Measurements from ENCODE around the gene TMEM135.
"Not testable (repeated sequence)": the region's sequence is repeated elsewhere in the genome, so short reads cannot be mapped to it uniquely, and the experiment has no call there.

Gene TMEM135

GRCh38 chr11:87150936-87151335 is 113.2 kb downstream of the TMEM135 start:
- no peaks in the 10 kb centered on the region for H3K9me3 ChIP-seq (ENCODE audit: control insufficient read depth in 2 of 2, low read length in 2 of 2)
- no peak overlapping the region for H3K9ac ChIP-seq (ENCODE audit: low read depth in 1 of 2, low read length in 2 of 2)
- no peak overlapping the region for H3K4me3 ChIP-seq (ENCODE audit: low read length in 2 of 2)
- H3K27me3 ChIP-seq (ENCODE audit: control insufficient read depth in 2 of 2, insufficient read depth in 2 of 2, low read length in 2 of 2), result no peaks in the 10 kb centered on the region
- H3K4me1 ChIP-seq (ENCODE audit: control insufficient read depth in 2 of 2, insufficient read depth in 2 of 2, low read length in 2 of 2), result no peaks in the 10 kb centered on the region
- H3K27ac ChIP-seq (ENCODE audit: low read depth in 2 of 2, low read length in 2 of 2), result no peak overlapping the region
- H3K36me3 ChIP-seq (ENCODE audit: control insufficient read depth in 2 of 2, insufficient read depth in 2 of 2, low read length in 2 of 2), result no peaks in the 10 kb centered on the region

DNA sequence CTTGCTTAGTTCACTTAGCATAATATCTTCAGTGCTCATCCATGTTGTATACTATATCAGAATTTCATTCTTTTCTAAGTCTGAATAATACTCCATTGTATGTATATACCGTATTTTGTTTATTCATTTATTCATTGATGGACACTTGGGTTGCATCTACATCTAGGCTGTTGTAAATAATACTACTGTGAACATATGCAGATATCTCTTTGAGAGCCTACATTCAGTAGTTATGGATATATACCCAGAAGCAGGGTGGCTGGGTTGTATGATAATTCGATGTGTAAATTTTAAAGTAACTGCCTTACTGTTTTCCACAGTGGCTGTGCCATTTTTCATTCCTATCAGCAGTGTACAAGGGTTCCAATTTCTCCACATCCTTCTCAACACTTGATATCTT is 116.5 kb downstream of the TMEM135 start:
- Histone ChIP-seq H3K9ac (ENCODE audit: low read depth in 1 of 2, low read length in 2 of 2) (no peak overlapping the region), H3K36me3 (ENCODE audit: control insufficient read depth in 2 of 2, insufficient read depth in 2 of 2, low read length in 2 of 2) (no peaks in the 10 kb centered on the region), H3K4me1 (ENCODE audit: control insufficient read depth in 2 of 2, insufficient read depth in 2 of 2, low read length in 2 of 2) (no peaks in the 10 kb centered on the region), H3K4me3 (ENCODE audit: low read length in 2 of 2) (no peak overlapping the region), H3K27ac (ENCODE audit: low read depth in 2 of 2, low read length in 2 of 2) (no peak overlapping the region), H3K27me3 (ENCODE audit: control insufficient read depth in 2 of 2, insufficient read depth in 2 of 2, low read length in 2 of 2) (no peaks in the 10 kb centered on the region), H3K9me3 (ENCODE audit: control insufficient read depth in 2 of 2, low read length in 2 of 2) (no peaks in the 10 kb centered on the region)

DNA sequence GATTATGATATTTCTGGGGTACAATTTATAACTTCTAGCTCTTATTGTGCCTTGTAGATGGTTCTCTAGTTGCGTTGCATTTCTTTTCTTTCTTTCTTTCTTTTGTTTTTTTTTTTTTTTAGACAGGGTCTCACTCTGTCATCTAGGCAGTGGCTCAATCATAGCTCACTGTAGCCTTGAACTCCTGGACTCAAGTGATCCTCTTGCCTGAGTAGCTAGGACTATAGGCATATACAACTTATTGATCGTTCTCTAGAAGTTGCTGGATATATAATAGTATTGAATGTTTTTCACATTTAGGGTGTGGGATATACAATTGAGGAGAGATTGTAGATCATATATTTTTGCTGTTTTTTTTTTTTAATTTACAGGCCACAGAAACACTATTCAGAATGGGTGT is 119.2 kb downstream of the TMEM135 start:
- H3K9me3 ChIP-seq (ENCODE audit: control insufficient read depth in 2 of 2, low read length in 2 of 2), result no peaks in the 10 kb centered on the region
- no peak overlapping the region for H3K27ac ChIP-seq (ENCODE audit: low read depth in 2 of 2, low read length in 2 of 2)
- no peak overlapping the region for H3K4me3 ChIP-seq (ENCODE audit: low read length in 2 of 2)
- no peaks in the 10 kb centered on the region for H3K36me3 ChIP-seq (ENCODE audit: control insufficient read depth in 2 of 2, insufficient read depth in 2 of 2, low read length in 2 of 2)
- H3K9ac ChIP-seq (ENCODE audit: low read depth in 1 of 2, low read length in 2 of 2), result no peak overlapping the region
- H3K4me1 ChIP-seq (ENCODE audit: control insufficient read depth in 2 of 2, insufficient read depth in 2 of 2, low read length in 2 of 2), result no peaks in the 10 kb centered on the region
- no peaks in the 10 kb centered on the region for H3K27me3 ChIP-seq (ENCODE audit: control insufficient read depth in 2 of 2, insufficient read depth in 2 of 2, low read length in 2 of 2)

DNA sequence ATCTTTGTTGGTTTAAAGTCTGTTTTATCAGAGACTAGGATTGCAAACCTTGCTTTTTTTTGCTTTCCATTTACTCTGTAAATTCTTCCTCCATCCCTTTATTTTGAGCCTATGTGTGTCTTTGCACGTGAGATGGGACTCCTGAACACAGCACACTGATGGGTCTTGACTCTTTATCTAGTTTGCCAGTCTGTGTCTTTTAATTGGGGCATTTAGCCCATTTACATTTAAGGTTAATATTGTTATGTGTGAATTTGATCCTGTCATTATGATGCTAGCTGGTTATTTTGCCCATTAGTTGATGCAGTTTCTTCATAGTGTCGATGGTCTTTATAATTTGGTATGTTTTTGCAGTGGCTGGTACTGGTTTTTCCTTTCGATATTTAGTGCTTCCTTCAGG is 131.3 kb downstream of the TMEM135 start:
- H3K27ac ChIP-seq (ENCODE audit: low read depth in 2 of 2, low read length in 2 of 2); H3K27me3 ChIP-seq (ENCODE audit: control insufficient read depth in 2 of 2, insufficient read depth in 2 of 2, low read length in 2 of 2); H3K4me3 ChIP-seq (ENCODE audit: low read length in 2 of 2); H3K4me1 ChIP-seq (ENCODE audit: control insufficient read depth in 2 of 2, insufficient read depth in 2 of 2, low read length in 2 of 2); H3K9me3 ChIP-seq (ENCODE audit: control insufficient read depth in 2 of 2, low read length in 2 of 2); H3K36me3 ChIP-seq (ENCODE audit: control insufficient read depth in 2 of 2, insufficient read depth in 2 of 2, low read length in 2 of 2); H3K9ac ChIP-seq (ENCODE audit: low read depth in 1 of 2, low read length in 2 of 2): not testable (repeated sequence)

DNA sequence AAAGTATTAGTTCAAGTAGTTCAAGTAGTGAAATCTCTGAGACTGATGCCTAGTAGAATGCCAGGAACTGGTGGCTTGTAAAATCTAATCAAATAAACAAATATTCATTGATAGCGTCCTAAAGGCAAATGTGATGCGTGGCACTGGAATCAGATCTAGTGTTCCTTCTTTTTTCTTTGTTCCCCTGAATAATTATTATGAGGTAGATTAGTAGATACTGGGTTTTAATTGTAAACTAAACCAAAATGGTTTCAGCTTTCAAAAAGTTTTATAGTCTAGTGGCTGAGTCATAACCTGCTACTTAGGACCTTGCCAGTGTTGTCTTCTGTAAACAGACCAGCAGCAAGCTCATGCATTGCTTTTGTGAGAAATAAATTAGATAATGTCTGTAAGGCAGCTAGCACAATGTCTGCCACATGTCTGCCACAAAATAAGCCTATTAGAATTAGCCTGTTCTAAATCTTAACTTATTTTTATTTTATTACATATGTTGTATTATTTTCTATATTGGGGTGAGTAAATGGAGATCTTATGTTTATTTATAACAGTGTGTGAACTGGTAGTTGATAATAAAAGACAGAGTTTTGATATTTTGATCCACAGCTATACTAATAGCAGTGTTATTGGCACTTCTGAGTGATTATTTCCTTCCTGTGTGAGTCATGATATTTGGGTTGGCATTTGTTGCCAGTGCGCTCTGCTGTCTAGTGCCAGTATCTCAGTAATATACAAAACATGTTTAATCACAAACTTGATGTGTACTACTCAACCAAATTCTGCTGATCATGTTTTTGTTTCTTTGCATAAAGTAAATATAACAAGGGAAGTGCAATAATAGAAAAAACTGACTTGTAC is 135.7 kb downstream of the TMEM135 start:
- Histone ChIP-seq H3K4me3 (ENCODE audit: low read length in 2 of 2) (no peak overlapping the region), H3K9ac (ENCODE audit: low read depth in 1 of 2, low read length in 2 of 2) (no peak overlapping the region), H3K4me1 (ENCODE audit: control insufficient read depth in 2 of 2, insufficient read depth in 2 of 2, low read length in 2 of 2) (peaks cover 0 to 2% of the 10 kb centered on the region in 2 donors), H3K9me3 (ENCODE audit: control insufficient read depth in 2 of 2, low read length in 2 of 2) (no peaks in the 10 kb centered on the region), H3K27me3 (ENCODE audit: control insufficient read depth in 2 of 2, insufficient read depth in 2 of 2, low read length in 2 of 2) (no peaks in the 10 kb centered on the region), H3K36me3 (ENCODE audit: control insufficient read depth in 2 of 2, insufficient read depth in 2 of 2, low read length in 2 of 2) (no peaks in the 10 kb centered on the region), H3K27ac (ENCODE audit: low read depth in 2 of 2, low read length in 2 of 2) (no peak overlapping the region)

DNA sequence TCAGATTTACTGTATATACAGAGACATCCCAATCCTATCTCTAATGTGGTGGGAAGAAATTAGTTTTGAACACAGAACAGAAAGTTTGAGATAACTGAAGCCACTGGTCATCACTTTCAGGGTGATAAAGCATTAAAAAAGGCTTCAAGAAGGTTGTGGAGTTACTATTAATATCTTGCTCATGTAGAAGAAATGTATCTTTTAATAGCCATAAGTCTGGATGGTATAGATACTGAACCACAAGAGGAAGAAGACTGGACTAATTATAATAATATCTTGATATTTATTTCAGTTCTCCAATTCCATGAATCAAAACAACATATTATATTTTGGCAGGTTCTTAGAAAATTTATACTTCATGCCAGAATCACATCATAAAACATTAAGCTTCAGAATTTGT is 137.1 kb downstream of the TMEM135 start:
- no peak overlapping the region for H3K4me3 ChIP-seq (ENCODE audit: low read length in 2 of 2)
- H3K9ac ChIP-seq (ENCODE audit: low read depth in 1 of 2, low read length in 2 of 2), result no peak overlapping the region
- no peaks in the 10 kb centered on the region for H3K36me3 ChIP-seq (ENCODE audit: control insufficient read depth in 2 of 2, insufficient read depth in 2 of 2, low read length in 2 of 2)
- H3K4me1 ChIP-seq (ENCODE audit: control insufficient read depth in 2 of 2, insufficient read depth in 2 of 2, low read length in 2 of 2), result peaks cover 0 to 2% of the 10 kb centered on the region in 2 donors
- no peak overlapping the region for H3K27ac ChIP-seq (ENCODE audit: low read depth in 2 of 2, low read length in 2 of 2)
- no peaks in the 10 kb centered on the region for H3K27me3 ChIP-seq (ENCODE audit: control insufficient read depth in 2 of 2, insufficient read depth in 2 of 2, low read length in 2 of 2)
- no peaks in the 10 kb centered on the region for H3K9me3 ChIP-seq (ENCODE audit: control insufficient read depth in 2 of 2, low read length in 2 of 2)

DNA sequence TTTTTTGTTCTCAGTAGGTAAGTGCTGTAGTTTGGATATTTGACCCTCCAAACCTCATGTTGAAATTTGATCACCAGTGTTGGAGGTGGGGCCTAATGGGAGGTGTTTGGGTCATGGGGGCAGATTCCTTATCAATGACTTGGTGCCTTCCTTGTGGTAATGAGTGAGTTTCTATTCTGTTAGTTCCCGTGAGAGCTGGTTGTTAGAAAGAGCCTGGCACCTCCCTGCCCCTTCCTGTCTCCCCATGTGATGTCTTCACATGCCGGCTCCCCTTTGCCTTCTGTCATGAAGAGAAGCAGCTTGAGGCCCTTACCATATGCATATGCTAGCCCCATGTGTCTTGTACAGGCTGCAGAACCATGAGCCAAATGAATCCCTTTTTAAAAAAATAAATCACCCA is 138.3 kb downstream of the TMEM135 start:
- Histone ChIP-seq H3K27me3 (ENCODE audit: control insufficient read depth in 2 of 2, insufficient read depth in 2 of 2, low read length in 2 of 2) (no peaks in the 10 kb centered on the region), H3K36me3 (ENCODE audit: control insufficient read depth in 2 of 2, insufficient read depth in 2 of 2, low read length in 2 of 2) (no peaks in the 10 kb centered on the region), H3K9ac (ENCODE audit: low read depth in 1 of 2, low read length in 2 of 2) (no peak overlapping the region), H3K27ac (ENCODE audit: low read depth in 2 of 2, low read length in 2 of 2) (no peak overlapping the region), H3K4me3 (ENCODE audit: low read length in 2 of 2) (no peak overlapping the region), H3K9me3 (ENCODE audit: control insufficient read depth in 2 of 2, low read length in 2 of 2) (no peaks in the 10 kb centered on the region), H3K4me1 (ENCODE audit: control insufficient read depth in 2 of 2, insufficient read depth in 2 of 2, low read length in 2 of 2) (peaks cover 0 to 2% of the 10 kb centered on the region in 2 donors)

DNA sequence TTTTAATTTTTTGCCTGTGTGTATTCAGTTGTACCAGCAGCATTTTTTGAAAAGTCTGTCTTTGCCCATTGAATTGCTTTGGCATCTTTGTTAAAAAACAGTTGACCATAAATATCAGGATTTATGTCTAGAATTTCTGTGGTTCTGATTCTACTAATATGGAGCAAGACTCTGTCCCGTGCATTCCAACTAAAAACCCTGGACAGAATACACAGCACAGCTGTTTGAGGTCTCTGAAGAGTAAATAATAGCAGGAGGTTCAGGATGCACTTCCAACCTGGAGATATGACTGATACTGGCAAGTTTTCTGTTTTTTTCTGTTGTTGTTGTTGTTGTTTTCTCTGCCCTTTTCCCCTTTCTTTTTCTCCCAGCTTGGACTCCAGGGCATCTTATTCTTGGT is 141.9 kb downstream of the TMEM135 start:
- Histone ChIP-seq H3K36me3 (ENCODE audit: control insufficient read depth in 2 of 2, insufficient read depth in 2 of 2, low read length in 2 of 2) (no peaks in the 10 kb centered on the region), H3K9ac (ENCODE audit: low read depth in 1 of 2, low read length in 2 of 2) (no peak overlapping the region), H3K27me3 (ENCODE audit: control insufficient read depth in 2 of 2, insufficient read depth in 2 of 2, low read length in 2 of 2) (no peaks in the 10 kb centered on the region), H3K27ac (ENCODE audit: low read depth in 2 of 2, low read length in 2 of 2) (no peak overlapping the region), H3K9me3 (ENCODE audit: control insufficient read depth in 2 of 2, low read length in 2 of 2) (no peaks in the 10 kb centered on the region), H3K4me1 (ENCODE audit: control insufficient read depth in 2 of 2, insufficient read depth in 2 of 2, low read length in 2 of 2) (no peaks in the 10 kb centered on the region), H3K4me3 (ENCODE audit: low read length in 2 of 2) (no peak overlapping the region)

DNA sequence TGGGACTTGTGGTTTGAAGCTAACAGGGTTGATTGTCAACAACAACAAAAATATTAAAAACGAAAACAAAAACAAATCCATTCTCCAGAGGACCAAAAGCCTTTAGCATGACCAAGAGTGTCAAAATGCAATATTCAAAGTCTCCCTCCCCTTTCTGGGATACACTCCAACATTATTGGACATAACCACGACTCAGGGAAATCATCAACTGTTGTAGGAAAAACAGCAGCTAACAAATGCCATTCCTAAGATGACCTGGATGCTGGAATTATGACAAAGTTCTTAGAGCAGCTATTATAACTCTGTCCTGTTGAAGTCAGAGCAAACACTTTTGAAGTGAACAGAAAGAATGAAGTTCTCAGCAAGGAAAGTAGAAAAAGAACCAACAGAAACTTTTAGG is 143.0 kb downstream of the TMEM135 start:
- Histone ChIP-seq H3K36me3 (ENCODE audit: control insufficient read depth in 2 of 2, insufficient read depth in 2 of 2, low read length in 2 of 2) (no peaks in the 10 kb centered on the region), H3K4me3 (ENCODE audit: low read length in 2 of 2) (no peak overlapping the region), H3K27me3 (ENCODE audit: control insufficient read depth in 2 of 2, insufficient read depth in 2 of 2, low read length in 2 of 2) (no peaks in the 10 kb centered on the region), H3K9ac (ENCODE audit: low read depth in 1 of 2, low read length in 2 of 2) (no peak overlapping the region), H3K4me1 (ENCODE audit: control insufficient read depth in 2 of 2, insufficient read depth in 2 of 2, low read length in 2 of 2) (no peaks in the 10 kb centered on the region), H3K9me3 (ENCODE audit: control insufficient read depth in 2 of 2, low read length in 2 of 2) (no peaks in the 10 kb centered on the region), H3K27ac (ENCODE audit: low read depth in 2 of 2, low read length in 2 of 2) (no peak overlapping the region)

DNA sequence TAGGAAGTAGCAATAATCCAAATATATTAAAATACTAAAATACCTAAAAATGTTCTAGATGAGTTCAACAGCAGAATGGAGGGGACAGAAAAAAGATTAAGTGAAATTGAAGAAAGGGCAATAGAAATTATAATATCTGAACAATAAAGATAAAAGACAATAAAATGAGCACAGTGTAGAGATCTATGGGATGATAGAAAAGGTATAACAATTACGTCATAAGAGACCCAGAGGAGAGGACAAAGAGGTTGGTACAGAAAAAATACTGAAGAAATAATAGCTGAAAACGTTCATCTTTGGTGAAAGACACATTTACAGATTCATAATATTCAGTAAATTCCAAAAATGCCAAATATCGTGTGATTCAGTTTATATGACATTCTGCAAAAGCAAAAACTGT is 143.4 kb downstream of the TMEM135 start:
- Histone ChIP-seq H3K9ac (ENCODE audit: low read depth in 1 of 2, low read length in 2 of 2) (no peak overlapping the region), H3K4me1 (ENCODE audit: control insufficient read depth in 2 of 2, insufficient read depth in 2 of 2, low read length in 2 of 2) (no peaks in the 10 kb centered on the region), H3K27me3 (ENCODE audit: control insufficient read depth in 2 of 2, insufficient read depth in 2 of 2, low read length in 2 of 2) (no peaks in the 10 kb centered on the region), H3K9me3 (ENCODE audit: control insufficient read depth in 2 of 2, low read length in 2 of 2) (no peaks in the 10 kb centered on the region), H3K36me3 (ENCODE audit: control insufficient read depth in 2 of 2, insufficient read depth in 2 of 2, low read length in 2 of 2) (no peaks in the 10 kb centered on the region), H3K27ac (ENCODE audit: low read depth in 2 of 2, low read length in 2 of 2) (no peak overlapping the region), H3K4me3 (ENCODE audit: low read length in 2 of 2) (no peak overlapping the region)

Data from mucosa of rectum (tissue), 2 donors.